Pancreas (tissue), 10 donors: ENCODE data around the gene LGALSL. TPM values are rescaled to one million over a fixed set of nuclear protein-coding genes. Genes with fewer than 3 reads are reported as not detected.
A peak's percentile ranks its signal among the peaks of the same experiment; 100 is the strongest.

Experiments used
- ATAC-seq, 4 donors: fragments of 200-7000 bp; cut with Tn5 transposase; one replicate each; pipeline versions ENCODE4 v1.8.0 to v1.9.1; 2020; ENCODE audit warnings: mild to moderate bottlenecking in 4 of 4, moderate library complexity in 4 of 4
- DNase-seq, 6 donors: peaks; one replicate each; pipeline ENCODE4 v3.0.0-alpha.2; 2020
- FAIRE-seq: peaks from 2 replicates; lab custom pipeline; 2012; peaks lifted over from hg19 to GRCh38; lab: Jason Lieb, UNC
- H3K27ac ChIP-seq, 4 donors: fragments of 200-600 bp; sonication (generic); 1 replicate in 3 of 4; 2 replicates in 1 of 4; pipeline versions ENCODE4 v1.5.0 to v1.8.0; 2020
- H3K27me3 ChIP-seq, 4 donors: fragments of 200-600 bp; one replicate each; pipeline ENCODE4 v1.8.0; 2021
- H3K36me3 ChIP-seq, 3 donors: fragments of 200-600 bp; sonication (generic) in 1 of 3; one replicate each; pipeline versions ENCODE4 v1.5.0 to v1.8.0; 2020 to 2021
- H3K4me1 ChIP-seq, 3 donors: fragments of 200-600 bp; one replicate each; pipeline ENCODE4 v1.8.0; 2021
- H3K4me3 ChIP-seq, 4 donors: fragments of 200-600 bp; sonication (generic) in 2 of 4; one replicate each; pipeline versions ENCODE4 v1.5.0 to v1.8.0; 2020 to 2021
- H3K9me3 ChIP-seq, 4 donors: fragments of 200-600 bp; one replicate each; pipeline ENCODE4 v1.8.0; 2021
- CTCF ChIP-seq, 4 donors: fragments of 200-600 bp; sonication (generic) in 3 of 4; IDR thresholded peaks; one replicate each; pipeline versions ENCODE4 v1.5.0 to v1.8.0; 2021; ENCODE audit warnings: antibody characterized with exemption in 4 of 4
- WGBS, 2 donors: extraction: QIAGEN DNeasy Blood & Tissue Kit; methylation state at CpG; one replicate each; pipeline ENCODE4 v1.1.7; 2013; 5-methylcytosine and 5-hydroxymethylcytosine counted together
- intact Hi-C, 3 donors: fragments of 100-400 bp; cut with DNase I; formaldehyde crosslinking; loops; one replicate each; pipeline versions ENCODE4 v1.11.1 to v1.14.2; 2022
- polyA plus RNA-seq, 2 donors: library from polyadenylated mRNA; stranded (reverse); fragments of 200-250 nt; gene quantifications; one replicate each; pipeline ENCODE4 v1.2.3, GENCODE V29; 2013
- total RNA-seq, 6 donors: library from RNA; stranded (reverse); fragmentation: NEBNext Ultra II Directional in 4 of 6; extraction: Animal tissue kit (Norgen Biotek cat#: 25700) in 4 of 6; gene quantifications; one replicate each; pipeline versions ENCODE4 v1.2.1 to v1.2.4, GENCODE V29; 2021 to 2023
- donor health status: healthy with polysubstance abuse.
- donor health status: DM: no; HTN: no; CAD: no; lungs with moderate emphysema.
- donor health status: DM: no; HTN: no; CAD: no.
- donor health status: control.
- donor health status: control.
- donor health status: Bipolar disorder and iron deficiency.
- donor health status: DM: yes; HTN: yes; CAD: no.
- donor health status: DM: no; HTN: no; CAD: no.
- donor health status: DM: no; HTN: no; CAD: no.
- donor health status: DM: yes; HTN: yes; CAD: no.

The LGALSL gene
- total and polyA plus RNA-seq, 8 donors: 3.5 to 8.6 (median 5.8) TPM

DNA sequence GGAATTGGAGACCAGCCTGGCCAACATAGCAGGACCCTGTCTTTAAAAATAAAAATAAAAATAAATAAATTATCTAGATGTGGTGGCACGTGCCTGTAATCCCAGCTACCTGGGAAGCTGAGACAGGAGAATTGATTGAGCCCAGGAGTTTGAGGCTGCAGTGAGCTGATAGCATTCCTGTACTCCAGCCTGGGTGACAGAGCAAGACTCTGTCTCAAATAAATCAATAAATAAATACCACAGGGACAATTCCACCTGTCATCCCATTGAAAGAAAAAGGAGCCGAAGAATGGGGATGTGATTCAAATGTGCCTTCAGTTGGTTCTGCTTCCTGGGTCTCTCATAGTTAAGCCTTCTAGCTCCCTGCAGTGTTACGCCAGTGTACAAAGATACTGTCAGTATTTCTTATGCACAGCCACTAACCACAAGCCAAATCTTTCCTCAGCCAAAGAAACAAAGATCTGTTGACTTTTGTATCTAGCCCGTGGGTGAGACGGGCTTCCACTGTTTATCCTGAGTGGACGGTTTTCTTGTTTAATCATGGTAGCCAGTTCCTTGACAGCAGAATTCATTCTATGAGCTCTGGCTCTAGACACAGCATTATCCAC, 12.6 kb downstream of the LGALSL start:
- Histone ChIP-seq H3K27ac (no peak overlapping the region), H3K4me3 (no peak overlapping the region), H3K4me1 (no peaks in the 10 kb centered on the region), H3K27me3 (no peaks in the 10 kb centered on the region), H3K36me3 (no peaks in the 10 kb centered on the region), H3K9me3 (no peaks in the 10 kb centered on the region)
- FAIRE-seq (no peak), ATAC-seq (peak in 1 of 4 donors; percentile 31), DNase-seq (no peak)
- intact Hi-C loops: no loop called here
- TF ChIP-seq CTCF (IDR thresholded peaks at IDR 0.05): no peak
- WGBS, 2 donors: 65 to 69% methylated on average over 6 of the region's 6 CpGs

- FAIRE-seq (no peak), ATAC-seq (peak in 3 of 4 donors; percentile 11 to 67 (median 51)), DNase-seq (peak in 1 of 6 donors; percentile 24)
- H3K4me3 ChIP-seq: no peak overlapping the region
- H3K27ac ChIP-seq: no peak overlapping the region
- WGBS, 2 donors: 84 to 92% methylated on average over 8 of the region's 8 CpGs
- no peaks in the 10 kb centered on the region for H3K27me3 ChIP-seq
- intact Hi-C loops: no loop called here
- no peak for TF ChIP-seq CTCF (IDR thresholded peaks at IDR 0.05)
- H3K9me3 ChIP-seq: no peaks in the 10 kb centered on the region
- H3K36me3 ChIP-seq: no peaks in the 10 kb centered on the region
- no peaks in the 10 kb centered on the region for H3K4me1 ChIP-seq
Observed at GRCh38 chr2:64467096-64467843, 13.3 kb downstream of the LGALSL start.

GRCh38 chr2:64469261-64469660, 15.3 kb downstream of the LGALSL start:
- no peaks in the 10 kb centered on the region for H3K27me3 ChIP-seq
- ATAC-seq (no peak), FAIRE-seq (no peak), DNase-seq (no peak)
- 78 to 92% methylated on average over 1 of the region's 1 CpG for WGBS, 2 donors
- no peak overlapping the region for H3K4me3 ChIP-seq
- intact Hi-C loops: no loop called here
- H3K27ac ChIP-seq: no peak overlapping the region
- no peaks in the 10 kb centered on the region for H3K9me3 ChIP-seq
- no peaks in the 10 kb centered on the region for H3K4me1 ChIP-seq
- no peak for TF ChIP-seq CTCF (IDR thresholded peaks at IDR 0.05)
- H3K36me3 ChIP-seq: no peaks in the 10 kb centered on the region

DNA sequence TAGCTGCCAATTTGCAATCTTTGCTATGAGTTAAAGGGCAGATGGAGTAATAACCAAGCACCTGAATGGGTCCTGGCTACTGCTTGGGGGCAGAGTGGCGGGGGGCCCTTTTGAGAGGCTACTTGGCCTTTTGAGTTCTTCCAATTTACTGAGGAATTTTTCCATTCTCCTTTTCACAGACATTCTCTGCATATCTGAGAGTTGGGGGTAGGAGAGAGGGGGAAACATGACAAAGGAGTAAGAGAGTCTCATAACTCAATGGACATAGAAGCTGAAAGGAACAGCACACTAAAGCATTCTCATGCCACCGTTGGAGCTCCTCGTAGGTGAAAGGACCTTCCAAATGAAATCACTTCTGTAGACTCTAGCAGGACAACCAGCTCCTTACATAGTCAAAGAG, 16.1 kb downstream of the LGALSL start:
- Histone ChIP-seq H3K9me3 (no peaks in the 10 kb centered on the region), H3K27me3 (no peaks in the 10 kb centered on the region), H3K27ac (no peak overlapping the region), H3K4me3 (no peak overlapping the region), H3K4me1 (no peaks in the 10 kb centered on the region), H3K36me3 (no peaks in the 10 kb centered on the region)
- ATAC-seq: no peak
- no peak for DNase-seq
- FAIRE-seq: no peak
- WGBS, 2 donors: 85 to 88% methylated on average over 3 of the region's 3 CpGs
- intact Hi-C loops: no loop called here
- no peak for TF ChIP-seq CTCF (IDR thresholded peaks at IDR 0.05)

DNA sequence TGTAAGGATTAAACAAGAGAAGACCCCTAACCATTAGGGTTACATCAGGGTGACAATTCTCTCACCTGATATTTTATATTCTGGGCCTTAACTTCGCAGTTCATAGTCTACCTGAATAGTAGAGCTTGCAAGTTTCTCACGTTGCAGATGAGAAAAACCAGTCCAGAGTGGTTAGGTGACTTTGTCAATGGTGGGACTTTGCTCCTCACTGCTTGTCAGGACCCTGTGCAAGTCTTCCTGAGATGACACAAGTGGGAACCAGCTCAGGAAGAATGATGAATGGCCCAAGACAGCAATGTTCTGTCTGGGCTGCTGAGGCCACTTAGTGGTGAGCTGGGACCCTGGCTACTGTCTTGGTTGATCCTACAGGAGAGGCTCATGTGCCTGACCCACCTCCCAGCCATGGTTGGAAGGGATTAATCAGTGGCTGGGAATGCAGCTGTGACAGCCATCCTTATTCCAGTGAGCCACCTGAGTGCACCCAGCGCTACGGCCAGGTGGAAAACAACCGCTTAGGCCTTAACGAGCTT, 16.9 kb downstream of the LGALSL start:
- Histone ChIP-seq H3K4me1 (no peaks in the 10 kb centered on the region), H3K4me3 (no peak overlapping the region), H3K27me3 (no peaks in the 10 kb centered on the region), H3K27ac (no peak overlapping the region), H3K9me3 (no peaks in the 10 kb centered on the region), H3K36me3 (no peaks in the 10 kb centered on the region)
- intact Hi-C loops: no loop called here
- TF ChIP-seq CTCF (IDR thresholded peaks at IDR 0.05): no peak
- FAIRE-seq (no peak), DNase-seq (no peak), ATAC-seq (no peak)
- 93 to 94% methylated on average over 6 of the region's 6 CpGs for WGBS, 2 donors
